Measurements from ENCODE around the gene LONP2. TPM values are rescaled to one million over a fixed set of nuclear protein-coding genes. Genes with fewer than 3 reads are reported as not detected.
"Not testable (repeated sequence)": the region's sequence is repeated elsewhere in the genome, so short reads cannot be mapped to it uniquely, and the experiment has no call there.

The LONP2 gene
- total and polyA plus RNA-seq, 5 donors: 29.3 to 79.3 (median 75.5) TPM

GRCh38 chr16:48370229-48370628 lies 126.1 kb downstream of the LONP2 start:
- no peak overlapping the region for H3K4me3 ChIP-seq (ENCODE audit: low read length)
- WGBS: 97% methylated on average over 8 of the region's 8 CpGs
- no peaks in the 10 kb centered on the region for H3K27me3 ChIP-seq (ENCODE audit: control insufficient read depth, insufficient read depth)
- no peak overlapping the region for H3K27ac ChIP-seq (ENCODE audit: low read length)
- peaks cover 10% of the 10 kb centered on the region for H3K4me1 ChIP-seq (ENCODE audit: control insufficient read depth, insufficient read depth, low read length)
- H3K9me3 ChIP-seq (ENCODE audit: control insufficient read depth, low read length): no peaks in the 10 kb centered on the region
- intact Hi-C loops (cut with DNase I): no loop called here
- DNase-seq: no peak
- no peak for ATAC-seq

GRCh38 chr16:48370668-48371392 lies 126.7 kb downstream of the LONP2 start:
- intact Hi-C loops (cut with DNase I); DNase-seq; H3K27me3 ChIP-seq (ENCODE audit: control insufficient read depth, insufficient read depth); H3K4me1 ChIP-seq (ENCODE audit: control insufficient read depth, insufficient read depth, low read length); H3K27ac ChIP-seq (ENCODE audit: low read length); H3K4me3 ChIP-seq (ENCODE audit: low read length); ATAC-seq; H3K9me3 ChIP-seq (ENCODE audit: control insufficient read depth, low read length): not testable (repeated sequence)
- WGBS: 91% methylated on average over 18 of the region's 18 CpGs

DNA sequence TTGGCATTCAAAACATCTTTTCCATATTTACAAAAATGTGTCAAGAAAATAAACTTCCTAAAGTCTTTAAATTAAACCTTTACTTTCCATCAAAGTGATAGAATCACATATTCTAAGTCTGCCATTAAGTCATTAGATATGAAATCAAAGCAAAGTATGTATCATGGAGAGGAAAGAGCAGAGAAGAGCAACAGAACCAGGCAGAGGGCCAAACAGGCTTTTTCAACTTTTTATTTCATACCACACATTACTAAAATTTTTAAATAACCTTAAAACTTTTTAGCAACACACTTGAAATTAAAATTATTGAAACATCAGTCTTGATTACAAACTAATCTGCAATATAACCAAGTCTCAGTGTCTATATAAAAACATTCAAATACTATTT lies 127.3 kb downstream of the LONP2 start:
- H3K4me3 ChIP-seq (ENCODE audit: low read length): no peak overlapping the region
- no peak overlapping the region for H3K27ac ChIP-seq (ENCODE audit: low read length)
- H3K4me1 ChIP-seq (ENCODE audit: control insufficient read depth, insufficient read depth, low read length): peaks cover 8% of the 10 kb centered on the region
- H3K27me3 ChIP-seq (ENCODE audit: control insufficient read depth, insufficient read depth): no peaks in the 10 kb centered on the region
- ATAC-seq (no peak), DNase-seq (no peak)
- H3K9me3 ChIP-seq (ENCODE audit: control insufficient read depth, low read length): no peaks in the 10 kb centered on the region
- intact Hi-C loops (cut with DNase I): no loop called here

GRCh38 chr16:48372744-48373143 lies 128.6 kb downstream of the LONP2 start:
- no peaks in the 10 kb centered on the region for H3K9me3 ChIP-seq (ENCODE audit: control insufficient read depth, low read length)
- WGBS: 62% methylated on average over 4 of the region's 4 CpGs
- H3K4me3 ChIP-seq (ENCODE audit: low read length): no peak overlapping the region
- no peak for DNase-seq
- no peaks in the 10 kb centered on the region for H3K27me3 ChIP-seq (ENCODE audit: control insufficient read depth, insufficient read depth)
- H3K4me1 ChIP-seq (ENCODE audit: control insufficient read depth, insufficient read depth, low read length): peaks cover 8% of the 10 kb centered on the region
- H3K27ac ChIP-seq (ENCODE audit: low read length): no peak overlapping the region
- intact Hi-C loops (cut with DNase I): no loop called here
- ATAC-seq: peak in 1 of 2 donors; percentile 47

GRCh38 chr16:48373258-48374029 lies 129.3 kb downstream of the LONP2 start:
- ATAC-seq: peak in 1 of 2 donors; percentile 29
- DNase-seq: no peak
- intact Hi-C loops (cut with DNase I): no loop called here
- H3K4me3 ChIP-seq (ENCODE audit: low read length): no peak overlapping the region
- H3K27ac ChIP-seq (ENCODE audit: low read length): no peak overlapping the region
- no peaks in the 10 kb centered on the region for H3K9me3 ChIP-seq (ENCODE audit: control insufficient read depth, low read length)
- peaks cover 11% of the 10 kb centered on the region for H3K4me1 ChIP-seq (ENCODE audit: control insufficient read depth, insufficient read depth, low read length)
- H3K27me3 ChIP-seq (ENCODE audit: control insufficient read depth, insufficient read depth): no peaks in the 10 kb centered on the region
- 66% methylated on average over 4 of the region's 4 CpGs for WGBS

- Histone ChIP-seq H3K4me3 (ENCODE audit: low read length) (no peak overlapping the region), H3K9me3 (ENCODE audit: control insufficient read depth, low read length) (no peaks in the 10 kb centered on the region), H3K27ac (ENCODE audit: low read length) (no peak overlapping the region), H3K27me3 (ENCODE audit: control insufficient read depth, insufficient read depth) (no peaks in the 10 kb centered on the region), H3K4me1 (ENCODE audit: control insufficient read depth, insufficient read depth, low read length) (peaks cover 17% of the 10 kb centered on the region)
- intact Hi-C loops (cut with DNase I): no loop called here
- ATAC-seq: no peak
- WGBS: 47% methylated on average over 2 of the region's 2 CpGs
- no peak for DNase-seq
These were observed 130.2 kb downstream of the LONP2 start for GRCh38 chr16:48374255-48374654.

DNA sequence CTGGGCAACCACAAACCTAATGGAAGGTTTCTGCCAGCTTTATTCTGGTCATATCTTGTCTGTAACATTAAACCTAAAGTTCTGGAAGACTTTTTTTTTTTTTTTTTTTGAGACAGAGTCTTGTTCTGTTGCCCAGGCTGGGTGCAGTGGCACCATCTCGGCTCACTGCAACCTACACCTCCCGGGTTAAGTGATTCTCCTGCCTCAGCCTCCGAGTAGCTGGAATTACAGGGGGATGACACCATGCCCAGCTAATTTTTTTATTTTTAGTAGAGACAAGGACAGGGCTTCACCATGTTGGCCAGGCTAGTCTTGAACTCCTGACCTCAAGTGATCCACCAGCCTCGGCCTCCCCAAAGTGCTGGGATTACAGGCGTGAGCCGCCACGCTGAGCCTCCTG lies 133.2 kb downstream of the LONP2 start:
- intact Hi-C loops (cut with DNase I): loop anchor here in 1 of 4 donors (5.0 kb wide), 1 partner anchor 160 kb away; no protein-coding TSS in a partner anchor
- 82% methylated on average over 7 of the region's 7 CpGs for WGBS
- H3K27me3 ChIP-seq (ENCODE audit: control insufficient read depth, insufficient read depth); DNase-seq; H3K9me3 ChIP-seq (ENCODE audit: control insufficient read depth, low read length); H3K4me3 ChIP-seq (ENCODE audit: low read length); H3K27ac ChIP-seq (ENCODE audit: low read length); ATAC-seq: not testable (repeated sequence)
- peaks cover 29% of the 10 kb centered on the region for H3K4me1 ChIP-seq (ENCODE audit: control insufficient read depth, insufficient read depth, low read length)

- Histone ChIP-seq H3K27ac (ENCODE audit: low read length) (no peak overlapping the region), H3K27me3 (ENCODE audit: control insufficient read depth, insufficient read depth) (no peaks in the 10 kb centered on the region), H3K4me3 (ENCODE audit: low read length) (no peak overlapping the region), H3K4me1 (ENCODE audit: control insufficient read depth, insufficient read depth, low read length) (peaks cover 29% of the 10 kb centered on the region), H3K9me3 (ENCODE audit: control insufficient read depth, low read length) (no peaks in the 10 kb centered on the region)
- ATAC-seq (no peak), DNase-seq (no peak)
- intact Hi-C loops (cut with DNase I): loop anchor here in 1 of 4 donors (5.0 kb wide), 1 partner anchor 159 kb away; no protein-coding TSS in a partner anchor
- WGBS: 73% methylated on average over 5 of the region's 5 CpGs
These were observed 134.2 kb downstream of the LONP2 start for GRCh38 chr16:48378276-48378675.

DNA sequence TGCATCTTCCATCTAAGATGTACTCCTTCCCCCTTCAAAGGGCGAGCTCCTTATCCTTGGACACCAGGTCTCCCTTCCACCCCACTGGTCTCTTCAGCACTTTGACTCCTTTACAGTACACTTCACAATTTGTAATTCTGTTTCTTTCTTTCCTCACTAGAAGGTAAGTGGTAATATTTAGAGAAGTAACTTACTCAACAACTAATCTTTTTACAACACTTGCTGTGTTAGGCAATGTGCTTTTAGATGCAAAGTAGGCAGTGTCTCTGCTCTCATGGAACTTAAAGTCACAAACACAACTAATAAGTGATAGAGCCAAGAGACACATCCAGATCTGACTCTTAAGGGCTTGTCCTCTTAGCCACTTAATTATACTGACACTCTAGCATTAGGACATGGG lies 134.7 kb downstream of the LONP2 start:
- peak; percentile 7 to 28 for ATAC-seq
- peaks cover 26% of the 10 kb centered on the region for H3K4me1 ChIP-seq (ENCODE audit: control insufficient read depth, insufficient read depth, low read length)
- WGBS: 78% methylated on average over 1 of the region's 1 CpG

DNA sequence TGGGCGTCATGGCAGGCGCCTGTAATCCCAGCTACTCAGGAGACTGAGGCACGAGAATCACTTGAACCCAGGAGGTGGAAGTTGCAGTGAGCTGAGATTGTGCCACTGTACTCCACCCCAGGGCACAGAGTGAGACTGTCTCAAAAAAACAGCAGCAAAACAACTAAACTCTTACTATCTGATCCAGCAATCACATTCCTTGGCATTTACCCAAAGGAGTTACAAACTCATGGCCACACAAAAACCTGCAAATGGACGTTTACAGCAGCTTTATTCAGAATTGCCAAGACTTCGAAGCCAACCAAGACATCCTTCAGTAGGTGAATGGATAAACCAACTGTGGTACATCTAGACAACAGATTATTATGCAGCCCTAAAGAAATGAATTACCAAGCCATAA lies 137.1 kb downstream of the LONP2 start:
- 71% methylated on average over 5 of the region's 5 CpGs for WGBS
- Histone ChIP-seq H3K27ac (ENCODE audit: low read length) (no peak overlapping the region), H3K4me3 (ENCODE audit: low read length) (no peak overlapping the region), H3K27me3 (ENCODE audit: control insufficient read depth, insufficient read depth) (no peaks in the 10 kb centered on the region), H3K9me3 (ENCODE audit: control insufficient read depth, low read length) (no peaks in the 10 kb centered on the region), H3K4me1 (ENCODE audit: control insufficient read depth, insufficient read depth, low read length) (peaks cover 21% of the 10 kb centered on the region)
- intact Hi-C loops (cut with DNase I): loop anchor here in 1 of 4 donors (5.0 kb wide), 1 partner anchor 156 kb away; no protein-coding TSS in a partner anchor
- ATAC-seq (no peak), DNase-seq (no peak)

More for the DNA sequence above, 134.7 kb downstream of the LONP2 start:
- Histone ChIP-seq H3K9me3 (ENCODE audit: control insufficient read depth, low read length) (no peaks in the 10 kb centered on the region), H3K27me3 (ENCODE audit: control insufficient read depth, insufficient read depth) (no peaks in the 10 kb centered on the region), H3K4me3 (ENCODE audit: low read length) (no peak overlapping the region), H3K27ac (ENCODE audit: low read length) (no peak overlapping the region)
- intact Hi-C loops (cut with DNase I): loop anchor here in 1 of 4 donors (5.0 kb wide), 1 partner anchor 158 kb away; no protein-coding TSS in a partner anchor
- no peak for DNase-seq

DNA sequence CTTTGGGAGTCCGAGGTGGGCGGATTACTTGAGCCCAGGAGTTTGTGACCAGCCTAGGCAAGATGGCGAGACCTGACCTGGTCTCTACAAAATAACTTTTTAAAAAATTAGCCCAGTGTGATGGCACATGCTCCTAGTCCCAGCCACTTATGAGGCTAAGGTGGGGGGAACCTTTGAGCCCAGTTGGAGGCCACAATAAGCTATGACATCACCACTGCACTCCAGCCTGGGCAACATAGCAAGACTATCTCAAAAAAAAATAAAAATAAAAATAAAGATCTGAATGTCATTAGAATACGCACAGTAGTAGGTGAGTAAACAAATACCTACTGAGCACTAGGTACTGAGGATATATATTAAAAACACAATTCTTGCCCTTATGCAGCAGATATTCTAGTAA lies 138.0 kb downstream of the LONP2 start:
- ATAC-seq (no peak), DNase-seq (no peak)
- no peaks in the 10 kb centered on the region for H3K9me3 ChIP-seq (ENCODE audit: control insufficient read depth, low read length)
- intact Hi-C loops (cut with DNase I): loop anchor here in 1 of 4 donors (5.0 kb wide), 1 partner anchor 155 kb away; no protein-coding TSS in a partner anchor
- peaks cover 21% of the 10 kb centered on the region for H3K4me1 ChIP-seq (ENCODE audit: control insufficient read depth, insufficient read depth, low read length)
- H3K27ac ChIP-seq (ENCODE audit: low read length): no peak overlapping the region
- 92% methylated on average over 4 of the region's 4 CpGs for WGBS
- no peak overlapping the region for H3K4me3 ChIP-seq (ENCODE audit: low read length)
- H3K27me3 ChIP-seq (ENCODE audit: control insufficient read depth, insufficient read depth): no peaks in the 10 kb centered on the region
